Activated CD4-positive, alpha-beta T cell treated with anti-CD3 and anti-CD28 coated beads, Interleukin-2, Interleukin-4, amounts not matched to agents 100 ng/mL and 50 ng/mL, durations not matched to agents 16 hours and 8 hours (primary cell): ENCODE data around the gene GPANK1.

Source experiments
- DNase-seq: peaks from one replicate; pipeline ENCODE4 v3.0.0-alpha.2; 2020; ENCODE audit warnings: low spot score

The GPANK1 gene

DNA sequence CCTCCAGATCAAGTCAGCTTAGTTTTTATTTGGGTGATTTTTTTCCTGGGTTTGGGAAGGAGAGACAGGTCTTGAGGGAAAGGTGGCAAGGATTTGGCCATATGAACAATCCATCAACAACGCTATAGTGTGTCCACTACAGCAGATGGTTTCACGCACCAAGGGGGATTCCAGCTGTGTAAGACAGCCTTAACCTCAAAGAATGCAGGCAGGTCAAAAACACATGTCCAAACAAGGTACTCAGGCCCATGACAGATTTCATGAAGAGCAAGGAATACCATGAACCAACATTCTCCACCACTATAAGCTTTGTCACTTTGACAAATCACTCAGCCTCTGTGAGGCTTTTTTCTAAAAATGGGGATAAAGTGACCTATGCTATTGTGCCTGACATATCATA, 47.8 kb downstream of the GPANK1 start:
- DNase-seq, result no peak

DNA sequence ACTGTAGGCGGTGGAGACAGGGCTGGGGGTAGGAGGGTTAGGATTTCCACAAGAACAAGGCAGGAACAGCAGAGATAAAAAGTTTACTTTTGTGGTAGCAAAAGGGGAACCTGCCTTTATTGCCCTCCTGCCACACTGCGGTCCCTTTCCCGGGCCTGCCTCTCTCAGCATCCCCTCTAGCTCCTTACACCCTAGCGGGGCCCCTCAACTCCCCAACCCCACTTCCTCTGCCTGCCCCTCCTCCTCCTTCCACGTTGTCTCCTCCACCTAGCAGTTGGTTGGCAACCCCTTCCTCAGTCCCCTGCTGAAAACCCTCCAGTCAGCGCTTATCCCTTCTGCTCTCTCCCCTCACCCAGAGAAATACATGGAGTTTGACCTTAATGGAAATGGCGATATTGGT, 49.0 kb downstream of the GPANK1 start:
- DNase-seq, result peak; percentile 32

DNA sequence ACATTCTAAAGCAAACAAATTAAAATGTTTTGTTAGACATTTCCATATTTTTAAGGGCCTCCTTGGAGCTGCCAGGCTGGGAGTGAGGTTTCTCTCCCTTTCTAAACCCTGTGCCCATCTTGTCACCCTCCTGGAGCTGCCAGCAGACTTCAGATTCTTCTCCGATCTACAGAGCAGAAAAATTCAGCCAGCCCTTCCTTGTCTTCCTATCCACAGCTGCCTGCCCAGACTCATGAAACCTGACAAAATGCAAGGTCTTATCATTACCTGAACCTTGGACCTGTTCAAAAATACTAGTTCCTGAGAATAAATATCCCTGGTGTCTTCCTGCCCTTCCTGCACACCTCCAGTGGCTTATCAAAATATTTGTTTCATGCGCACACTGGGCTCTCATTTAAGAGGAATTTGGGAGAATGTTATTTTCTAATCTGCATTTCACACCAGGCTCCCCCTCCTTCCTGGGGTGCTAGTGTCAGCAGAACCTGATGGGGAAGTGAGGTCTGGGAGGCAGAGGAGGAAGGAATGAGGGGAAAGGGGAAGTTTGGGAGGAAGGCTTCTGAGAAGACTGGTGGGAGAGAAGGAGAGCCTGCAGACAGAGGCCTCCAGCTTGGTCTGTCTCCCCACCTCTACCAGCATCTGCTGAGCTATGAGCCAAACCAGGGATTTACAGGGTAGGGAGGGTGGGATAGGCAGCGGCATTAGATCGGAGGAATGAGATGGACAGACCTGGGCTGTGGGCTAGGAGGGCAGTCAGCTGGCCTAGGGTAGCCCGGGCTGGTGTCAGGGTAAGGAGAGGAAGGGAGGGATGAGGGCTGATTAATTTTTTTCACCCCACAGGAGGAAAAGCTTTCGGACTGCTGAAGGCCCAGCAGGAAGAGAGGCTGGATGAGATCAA, 49.9 kb downstream of the GPANK1 start, which contains the start of gene AIF1:
Gene AIF1, plus strand, starts transcription at position 551 of the 895 bp plus-strand sequence. Its CDS starts 96 bp downstream, at position 647.
- DNase-seq, result no peak

DNA sequence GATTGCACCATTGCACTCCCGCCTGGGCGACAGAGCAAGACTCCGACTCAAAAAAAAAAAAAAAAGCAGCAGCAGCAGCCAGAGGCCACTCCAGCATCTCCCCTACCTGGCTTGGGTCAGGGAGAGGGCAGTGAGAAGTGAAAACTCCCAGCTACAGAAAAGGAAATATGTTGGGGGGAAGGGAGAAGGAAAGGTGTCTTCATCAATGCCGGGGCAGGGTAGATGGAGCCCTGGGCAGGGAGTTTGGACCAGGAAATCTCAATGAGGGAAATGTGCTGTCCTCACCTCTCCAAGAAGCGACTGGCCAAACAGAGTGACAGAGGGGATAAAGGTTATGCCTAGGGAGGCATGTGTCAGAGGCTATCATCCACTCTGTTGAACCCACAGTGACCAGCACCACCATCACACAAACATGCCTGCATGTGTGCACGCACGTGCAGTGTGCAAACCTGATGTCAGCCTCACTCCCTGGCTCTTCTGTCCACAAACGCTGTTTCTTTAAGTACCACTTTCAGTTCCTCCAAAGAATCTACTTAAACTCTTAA, 50.6 kb downstream of the GPANK1 start:
- DNase-seq, result no peak
